ENCODE results near the gene LONRF2.

DNA sequence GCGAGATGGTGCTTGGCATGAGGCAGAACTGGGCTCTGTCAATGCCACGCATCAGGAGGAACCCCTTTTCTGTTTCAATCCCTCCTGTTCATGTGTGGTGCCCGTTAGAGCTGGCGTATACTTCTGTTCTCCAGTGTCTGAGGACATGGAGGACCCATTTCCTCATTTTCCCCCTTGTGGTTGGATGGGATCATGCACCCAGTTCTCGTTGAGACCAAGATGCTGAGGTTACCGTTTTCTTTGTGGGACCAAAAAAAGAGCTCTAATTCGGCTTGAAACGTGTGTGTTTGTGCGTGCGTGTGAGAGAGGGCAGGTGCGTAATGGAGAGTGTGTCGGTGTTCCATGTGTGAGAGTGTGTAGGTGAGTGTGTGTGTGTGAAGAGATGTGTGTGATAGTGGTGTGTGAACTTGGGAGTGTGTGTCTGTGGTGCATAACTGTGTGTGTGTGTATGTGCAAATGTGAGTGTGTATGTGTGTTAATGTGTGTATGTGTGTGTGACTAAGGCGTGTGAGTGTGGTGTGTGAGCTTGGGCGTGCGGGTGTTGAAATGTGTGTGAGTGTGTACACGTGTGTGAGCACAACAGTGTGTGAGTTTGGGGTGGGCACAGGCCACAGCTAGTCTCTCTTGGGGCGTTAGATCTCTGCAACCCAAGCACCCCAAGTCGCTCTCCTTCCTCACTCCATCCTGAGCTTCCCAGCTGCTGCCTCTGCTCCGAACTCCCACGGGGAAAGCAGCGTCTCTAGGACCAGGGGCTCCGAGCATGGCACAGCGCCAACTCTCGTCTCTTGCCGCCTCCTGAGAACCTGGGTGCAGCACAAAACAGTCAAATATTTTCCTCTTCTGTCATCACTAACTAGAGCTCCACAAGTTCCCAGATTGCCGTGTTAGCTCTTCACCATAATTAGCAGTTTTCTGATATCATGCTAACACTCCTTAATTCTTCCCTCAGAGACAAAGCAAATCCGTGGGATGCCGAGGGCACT is 75.8 kb downstream of the LONRF2 start:
- no peak for TF ChIP-seq POLR2A (IDR thresholded peaks at IDR 0.05)
- TF ChIP-seq, protein P1, sequence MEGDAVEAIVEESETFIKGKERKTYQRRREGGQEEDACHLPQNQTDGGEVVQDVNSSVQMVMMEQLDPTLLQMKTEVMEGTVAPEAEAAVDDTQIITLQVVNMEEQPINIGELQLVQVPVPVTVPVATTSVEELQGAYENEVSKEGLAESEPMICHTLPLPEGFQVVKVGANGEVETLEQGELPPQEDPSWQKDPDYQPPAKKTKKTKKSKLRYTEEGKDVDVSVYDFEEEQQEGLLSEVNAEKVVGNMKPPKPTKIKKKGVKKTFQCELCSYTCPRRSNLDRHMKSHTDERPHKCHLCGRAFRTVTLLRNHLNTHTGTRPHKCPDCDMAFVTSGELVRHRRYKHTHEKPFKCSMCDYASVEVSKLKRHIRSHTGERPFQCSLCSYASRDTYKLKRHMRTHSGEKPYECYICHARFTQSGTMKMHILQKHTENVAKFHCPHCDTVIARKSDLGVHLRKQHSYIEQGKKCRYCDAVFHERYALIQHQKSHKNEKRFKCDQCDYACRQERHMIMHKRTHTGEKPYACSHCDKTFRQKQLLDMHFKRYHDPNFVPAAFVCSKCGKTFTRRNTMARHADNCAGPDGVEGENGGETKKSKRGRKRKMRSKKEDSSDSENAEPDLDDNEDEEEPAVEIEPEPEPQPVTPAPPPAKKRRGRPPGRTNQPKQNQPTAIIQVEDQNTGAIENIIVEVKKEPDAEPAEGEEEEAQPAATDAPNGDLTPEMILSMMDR (IDR thresholded peaks at IDR 0.05) = peak in 1 of 3 donors; percentile 28

Data from breast epithelium (tissue), 3 donors.